ENCODE results near the gene CCDC68.

CCDC68 gene

DNA sequence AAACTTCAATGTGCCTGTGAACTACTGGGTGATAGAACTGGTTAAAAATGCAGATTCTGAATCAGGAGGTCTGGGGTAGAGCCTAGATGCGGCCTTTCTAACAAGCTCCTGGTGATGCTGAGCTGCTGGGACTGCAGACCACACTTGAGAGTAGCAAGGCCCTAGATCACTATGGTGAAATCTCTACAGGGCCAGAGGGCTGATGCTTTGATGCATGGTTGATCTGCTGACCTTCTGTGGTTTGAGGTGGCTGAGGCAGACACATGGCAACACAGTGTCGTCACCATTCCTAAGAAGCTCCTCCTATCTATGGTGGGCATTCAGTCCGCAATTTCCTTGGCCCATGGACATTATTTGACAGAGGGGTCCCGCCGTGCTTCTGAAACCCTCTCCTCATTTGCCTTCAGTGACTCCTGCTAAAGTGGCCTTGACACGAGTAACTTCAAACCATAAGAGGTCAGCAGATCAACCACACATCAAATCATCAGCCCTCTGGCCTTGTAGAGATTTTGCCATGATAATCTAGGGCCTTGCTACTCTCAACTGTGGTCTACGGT, 19.8 kb downstream of the CCDC68 start:
- Mint-ChIP-seq H3K27ac (no peak overlapping the region), H3K4me1 (no peaks in the 10 kb centered on the region), H3K36me3 (ENCODE audit: low read depth) (no peaks in the 10 kb centered on the region), H3K27me3 (ENCODE audit: low read depth) (peaks cover 11% of the 10 kb centered on the region), H3K4me3 (no peak overlapping the region), H3K9me3 (no peaks in the 10 kb centered on the region)
- TF ChIP-seq, protein P1, sequence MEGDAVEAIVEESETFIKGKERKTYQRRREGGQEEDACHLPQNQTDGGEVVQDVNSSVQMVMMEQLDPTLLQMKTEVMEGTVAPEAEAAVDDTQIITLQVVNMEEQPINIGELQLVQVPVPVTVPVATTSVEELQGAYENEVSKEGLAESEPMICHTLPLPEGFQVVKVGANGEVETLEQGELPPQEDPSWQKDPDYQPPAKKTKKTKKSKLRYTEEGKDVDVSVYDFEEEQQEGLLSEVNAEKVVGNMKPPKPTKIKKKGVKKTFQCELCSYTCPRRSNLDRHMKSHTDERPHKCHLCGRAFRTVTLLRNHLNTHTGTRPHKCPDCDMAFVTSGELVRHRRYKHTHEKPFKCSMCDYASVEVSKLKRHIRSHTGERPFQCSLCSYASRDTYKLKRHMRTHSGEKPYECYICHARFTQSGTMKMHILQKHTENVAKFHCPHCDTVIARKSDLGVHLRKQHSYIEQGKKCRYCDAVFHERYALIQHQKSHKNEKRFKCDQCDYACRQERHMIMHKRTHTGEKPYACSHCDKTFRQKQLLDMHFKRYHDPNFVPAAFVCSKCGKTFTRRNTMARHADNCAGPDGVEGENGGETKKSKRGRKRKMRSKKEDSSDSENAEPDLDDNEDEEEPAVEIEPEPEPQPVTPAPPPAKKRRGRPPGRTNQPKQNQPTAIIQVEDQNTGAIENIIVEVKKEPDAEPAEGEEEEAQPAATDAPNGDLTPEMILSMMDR (IDR thresholded peaks at IDR 0.05; ENCODE audit: unreplicated experiment in 3 of 3): no peak

DNA sequence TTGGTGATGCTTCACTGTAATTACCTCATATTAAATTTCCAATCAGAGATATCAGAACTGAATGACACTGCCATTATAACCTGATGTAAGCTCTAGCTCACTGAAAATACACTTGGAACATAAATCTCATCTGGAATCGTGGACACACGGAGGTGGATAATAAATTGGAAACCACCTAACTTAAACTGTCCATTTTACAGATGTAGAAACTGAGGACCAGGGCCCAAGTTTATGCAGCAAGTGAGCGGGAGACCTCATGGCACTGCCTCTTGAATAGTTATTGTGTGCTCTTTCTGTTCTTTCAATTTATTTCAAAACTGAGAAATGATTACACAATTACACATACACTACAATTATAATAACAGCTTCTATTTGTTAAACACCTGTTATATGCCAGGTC, 20.8 kb downstream of the CCDC68 start:
- Mint-ChIP-seq H3K27me3 (ENCODE audit: low read depth) (peaks cover 11% of the 10 kb centered on the region), H3K9me3 (no peaks in the 10 kb centered on the region), H3K4me3 (no peak overlapping the region), H3K4me1 (no peaks in the 10 kb centered on the region), H3K27ac (no peak overlapping the region), H3K36me3 (ENCODE audit: low read depth) (no peaks in the 10 kb centered on the region)
- TF ChIP-seq, protein P1 (IDR thresholded peaks at IDR 0.05; ENCODE audit: unreplicated experiment in 3 of 3): no peak

DNA sequence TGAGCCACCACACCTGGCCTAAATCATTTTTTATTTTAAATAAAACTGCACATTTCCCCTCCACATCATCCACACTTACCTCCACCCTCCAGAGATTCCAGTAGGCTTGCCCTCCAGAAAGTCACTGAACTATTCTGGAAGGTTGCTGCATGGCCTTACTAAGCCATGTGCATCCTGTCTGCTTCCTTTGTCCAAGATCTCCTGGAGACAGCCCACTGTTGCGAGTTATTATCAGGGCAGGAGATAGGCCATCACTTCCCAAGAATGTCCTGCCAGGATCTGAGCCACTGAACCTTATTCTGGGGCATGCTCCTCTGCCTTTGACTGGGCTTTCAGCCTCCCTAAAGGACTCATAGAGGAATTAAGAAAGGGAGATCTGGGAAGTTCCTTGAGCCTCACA, 26.8 kb downstream of the CCDC68 start:
- Mint-ChIP-seq H3K27me3 (ENCODE audit: low read depth) (peaks cover 6% of the 10 kb centered on the region), H3K36me3 (ENCODE audit: low read depth) (no peaks in the 10 kb centered on the region), H3K27ac (no peak overlapping the region), H3K9me3 (no peaks in the 10 kb centered on the region), H3K4me3 (no peak overlapping the region), H3K4me1 (no peaks in the 10 kb centered on the region)
- TF ChIP-seq, protein P1 (IDR thresholded peaks at IDR 0.05; ENCODE audit: unreplicated experiment in 3 of 3): no peak

DNA sequence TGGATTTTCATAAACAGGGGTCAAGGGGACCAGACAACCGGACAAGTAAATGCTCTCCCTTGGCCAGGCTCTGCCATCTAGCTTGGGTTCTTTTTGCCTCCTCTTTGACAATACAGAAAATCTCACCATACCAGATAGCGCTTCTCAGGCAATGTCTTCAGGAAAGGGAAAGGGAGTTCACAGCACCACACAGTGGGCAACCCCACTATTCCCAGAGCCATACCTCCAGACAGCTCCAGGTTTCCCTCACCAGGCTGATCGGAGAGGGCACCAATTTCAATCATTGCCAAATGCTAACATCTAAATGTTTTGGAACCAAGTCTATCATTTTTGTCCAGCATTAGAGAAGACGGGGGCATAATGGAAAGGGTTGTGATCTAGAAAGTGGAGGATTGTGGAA, 28.1 kb downstream of the CCDC68 start:
- Mint-ChIP-seq H3K27ac (no peak overlapping the region), H3K9me3 (no peaks in the 10 kb centered on the region), H3K4me3 (no peak overlapping the region), H3K4me1 (no peaks in the 10 kb centered on the region), H3K27me3 (ENCODE audit: low read depth) (no peaks in the 10 kb centered on the region), H3K36me3 (ENCODE audit: low read depth) (no peaks in the 10 kb centered on the region)
- TF ChIP-seq, protein P1 (IDR thresholded peaks at IDR 0.05; ENCODE audit: unreplicated experiment in 3 of 3): no peak

DNA sequence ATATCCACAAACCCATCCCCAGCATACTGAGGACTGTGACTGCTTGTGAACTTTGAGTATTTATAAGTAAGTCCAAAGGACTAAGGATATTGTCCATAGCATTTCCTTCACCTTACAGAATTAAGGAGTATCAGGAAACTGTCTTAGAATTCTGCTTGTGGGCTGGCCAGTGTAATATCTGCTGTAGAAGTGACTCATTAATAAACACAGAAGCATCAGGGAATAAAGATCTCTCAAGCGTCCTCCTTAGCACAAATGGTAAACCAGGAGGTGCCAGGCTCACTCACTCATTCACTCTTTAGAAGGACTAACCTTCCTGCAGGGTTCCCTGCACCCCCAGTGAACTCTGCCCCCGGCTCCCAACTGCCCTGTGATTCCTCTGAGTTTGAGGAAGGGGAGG, 31.0 kb downstream of the CCDC68 start:
- TF ChIP-seq, protein P1 (IDR thresholded peaks at IDR 0.05; ENCODE audit: unreplicated experiment in 3 of 3): no peak
- H3K27me3 Mint-ChIP-seq (ENCODE audit: low read depth): no peaks in the 10 kb centered on the region
- H3K9me3 Mint-ChIP-seq: no peaks in the 10 kb centered on the region

DNA sequence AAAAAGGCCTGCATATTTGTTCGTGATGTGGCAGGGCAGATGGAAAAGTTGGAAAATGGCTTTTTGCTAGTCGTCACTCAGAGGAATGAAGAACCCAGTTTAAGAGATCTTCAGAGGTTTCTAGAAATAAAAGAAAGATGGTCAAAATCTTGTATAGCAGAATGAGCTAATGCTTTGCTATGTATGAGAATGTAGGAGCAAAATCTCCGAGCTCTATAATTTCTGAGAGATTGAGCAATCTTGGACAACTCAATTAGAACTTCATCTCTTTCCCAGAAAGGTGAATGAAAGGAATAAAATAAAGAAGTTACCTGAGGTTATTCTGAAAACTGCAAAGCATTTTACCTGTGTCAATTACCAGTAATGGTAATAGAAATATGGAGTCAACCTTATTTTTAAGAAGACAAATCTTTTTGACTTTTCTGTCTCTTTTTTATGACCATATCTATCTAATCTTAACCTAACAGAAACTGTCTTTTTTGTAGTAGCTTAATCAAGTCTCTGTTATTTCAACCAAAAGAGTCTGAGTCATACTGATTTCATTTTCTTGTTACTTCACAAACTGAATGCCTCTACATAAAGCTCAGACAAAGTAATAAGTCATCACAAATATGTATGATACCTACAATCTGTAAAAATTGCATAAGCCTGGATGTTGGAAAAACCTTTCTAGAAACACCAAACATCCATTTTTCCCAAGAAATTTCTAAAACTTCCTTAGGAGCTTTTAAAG, 32.5 kb downstream of the CCDC68 start:
- Mint-ChIP-seq H3K36me3 (ENCODE audit: low read depth) (no peaks in the 10 kb centered on the region), H3K4me3 (no peak overlapping the region), H3K27me3 (ENCODE audit: low read depth) (no peaks in the 10 kb centered on the region), H3K27ac (no peak overlapping the region), H3K9me3 (no peaks in the 10 kb centered on the region), H3K4me1 (no peaks in the 10 kb centered on the region)
- TF ChIP-seq, protein P1 (IDR thresholded peaks at IDR 0.05; ENCODE audit: unreplicated experiment in 3 of 3): no peak

More for the DNA sequence above, 31.0 kb downstream of the CCDC68 start:
- H3K4me3 Mint-ChIP-seq: no peak overlapping the region
- H3K36me3 Mint-ChIP-seq (ENCODE audit: low read depth): no peaks in the 10 kb centered on the region
- no peak overlapping the region for H3K27ac Mint-ChIP-seq
- no peaks in the 10 kb centered on the region for H3K4me1 Mint-ChIP-seq
